A549 (cell line): ENCODE data around the gene GNAL. TPM values are rescaled to one million over a fixed set of nuclear protein-coding genes. Genes with fewer than 3 reads are reported as not detected.

ENCODE experiments used
- ATAC-seq, 2 experiments: fragments of 200-7000 bp in 1 of 2; fragments of >200 bp in 1 of 2; cut with Nextera tagmentation in 1 of 2; cut with Tn5 transposase in 1 of 2; 3 replicates each; pipeline versions ENCODE4 v1.8.0 to v1.9.1; 2018 to 2020; ENCODE audit warnings: mild to moderate bottlenecking in 1 of 2, moderate library complexity in 1 of 2
- CTCF ChIA-PET: fragments of 300-600 bp; sonication (Branson Sonifier 250); formaldehyde crosslinking; extraction: SDS; loops from one replicate; lab custom pipeline; 2021; ENCODE audit warnings: antibody characterized with exemption, inconsistent platforms; lab: Yijun Ruan, JAX
- POLR2A ChIA-PET: fragments of 350-600 bp; formaldehyde crosslinking; extraction: SDS; loops from one replicate; lab custom pipeline; 2021; ENCODE audit warnings: antibody characterized with exemption, inconsistent platforms; lab: Yijun Ruan, JAX
- DNase-seq, 2 experiments: peaks; one replicate each; pipeline versions ENCODE4 v3.0.0 to v3.0.0-alpha.2; 2011 to 2016; ENCODE audit warnings: low read depth in 1 of 2, low spot score in 1 of 2
- FAIRE-seq: peaks from 2 replicates; lab custom pipeline; 2011; peaks lifted over from hg19 to GRCh38; lab: Jason Lieb, UNC
- H3K27ac ChIP-seq, 2 experiments: fragments of >200 bp; sonication (Bioruptor Twin); formaldehyde crosslinking; 3 replicates each; pipeline ENCODE4 v1.5.1; 2016 to 2017
- H3K4me1 ChIP-seq: fragments of >200 bp; sonication (Bioruptor Twin); formaldehyde crosslinking; 3 replicates; pipeline ENCODE4 v1.6.1; 2016
- H3K4me2 ChIP-seq: fragments of >200 bp; sonication (Bioruptor Twin); formaldehyde crosslinking; 3 replicates; pipeline ENCODE4 v1.6.1; 2016
- H3K4me3 ChIP-seq: fragments of >200 bp; sonication (Bioruptor Twin); formaldehyde crosslinking; 3 replicates; pipeline ENCODE4 v1.5.1; 2016
- H3K9me3 ChIP-seq: fragments of >200 bp; sonication (Bioruptor Twin); formaldehyde crosslinking; 3 replicates; pipeline ENCODE4 v1.6.1; 2016
- ATOH8 ChIP-seq: fragments of 250-450 bp; sonication (Bioruptor Pico); IDR thresholded peaks from 2 replicates; pipeline ENCODE4 v1.5.0; 2020; ENCODE audit warnings: low read depth, mild to moderate bottlenecking, moderate library complexity
- CBX2 ChIP-seq: fragments of 200-600 bp; sonication (generic); IDR thresholded peaks from 2 replicates; pipeline ENCODE4 v1.6.1; 2016; ENCODE audit warnings: low read depth, mild to moderate bottlenecking, borderline replicate concordance
- CEBPB ChIP-seq, 2 experiments: fragments of >200 bp in 1 of 2; sonication (Bioruptor Twin) in 1 of 2; formaldehyde crosslinking in 1 of 2; IDR thresholded peaks; 2 replicates each; pipeline ENCODE4 v1.6.1; 2012 to 2016
- CHD2 ChIP-seq: fragments of 150-350 bp; IDR thresholded peaks from 2 replicates; pipeline ENCODE4 v1.6.1; 2014; ENCODE audit warnings: low read length; ENCODE audit not compliant: partially characterized antibody
- CHD4 ChIP-seq: fragments of 200-600 bp; sonication (generic); IDR thresholded peaks from 2 replicates; pipeline ENCODE4 v1.6.1; 2016; ENCODE audit warnings: antibody characterized with exemption, mild to moderate bottlenecking, borderline replicate concordance
- EHF ChIP-seq: fragments of 250-450 bp; sonication (Bioruptor Pico); IDR thresholded peaks from 2 replicates; pipeline ENCODE4 v1.5.0; 2020; ENCODE audit warnings: mild to moderate bottlenecking
- EHMT2 ChIP-seq: fragments of 200-600 bp; sonication (generic); IDR thresholded peaks from 2 replicates; pipeline ENCODE4 v1.6.1; 2016; ENCODE audit warnings: antibody characterized with exemption, low read depth, mild to moderate bottlenecking, moderate library complexity
- ELK1 ChIP-seq: fragments of 150-350 bp; IDR thresholded peaks from 2 replicates; pipeline ENCODE4 v1.6.1; 2014; ENCODE audit warnings: low read depth, mild to moderate bottlenecking, low read length
- GATA3 ChIP-seq: IDR thresholded peaks from 2 replicates; pipeline ENCODE4 v1.6.1; 2012; ENCODE audit warnings: borderline replicate concordance
- HDAC2 ChIP-seq: fragments of 200-600 bp; sonication (generic); IDR thresholded peaks from 2 replicates; pipeline ENCODE4 v1.6.1; 2016
- HOXA7 ChIP-seq: fragments of 250-450 bp; sonication (Bioruptor Pico); IDR thresholded peaks from 2 replicates; pipeline ENCODE4 v1.5.0; 2020; ENCODE audit warnings: mild to moderate bottlenecking, moderate library complexity
- HOXB5 ChIP-seq: fragments of 250-450 bp; sonication (Bioruptor Pico); IDR thresholded peaks from 2 replicates; pipeline ENCODE4 v1.5.0; 2020; ENCODE audit warnings: mild to moderate bottlenecking, moderate library complexity
- JUNB ChIP-seq: fragments of >200 bp; sonication (Bioruptor Twin); formaldehyde crosslinking; IDR thresholded peaks from 2 replicates; pipeline ENCODE4 v1.6.1; 2016
- KDM1A ChIP-seq: fragments of 200-600 bp; sonication (generic); IDR thresholded peaks from 2 replicates; pipeline ENCODE4 v1.6.1; 2016; ENCODE audit warnings: low read depth, mild to moderate bottlenecking
- MAFK ChIP-seq: fragments of 450-650 bp; IDR thresholded peaks from 2 replicates; pipeline ENCODE4 v1.6.1; 2014; ENCODE audit not compliant: partially characterized antibody
- MAX ChIP-seq: IDR thresholded peaks from 2 replicates; pipeline ENCODE4 v1.6.1; 2012
- NFE2L2 ChIP-seq: fragments of 150-350 bp; conservative IDR thresholded peaks from 2 replicates; pipeline ENCODE4 v1.6.1; 2014; ENCODE audit warnings: low read length
- NPAS2 ChIP-seq: fragments of 250-450 bp; sonication (Bioruptor Pico); IDR thresholded peaks from 2 replicates; pipeline ENCODE4 v1.8.0; 2022; ENCODE audit warnings: mild to moderate bottlenecking, moderate library complexity, borderline replicate concordance
- NR3C1 ChIP-seq: fragments of >200 bp; sonication (Bioruptor Twin); formaldehyde crosslinking; IDR thresholded peaks from 3 replicates; pipeline ENCODE4 v1.6.1; 2017
- PHF8 ChIP-seq: fragments of 200-600 bp; sonication (generic); IDR thresholded peaks from 2 replicates; pipeline ENCODE4 v1.6.1; 2016; ENCODE audit warnings: low read depth, mild to moderate bottlenecking, antibody characterized with exemption, moderate library complexity, borderline replicate concordance
- POLR2A ChIP-seq: IDR thresholded peaks from 2 replicates; pipeline ENCODE4 v1.6.1; 2012; ENCODE audit warnings: mild to moderate bottlenecking, low read length
- RAD21 ChIP-seq, 2 experiments: fragments of >200 bp in 1 of 2; sonication (Bioruptor Twin) in 1 of 2; formaldehyde crosslinking in 1 of 2; IDR thresholded peaks in 1 of 2; conservative IDR thresholded peaks in 1 of 2; 2 replicates in 1 of 2; 3 replicates in 1 of 2; pipeline ENCODE4 v1.6.1; 2012 to 2018; ENCODE audit warnings: inconsistent platforms in 1 of 2
- RARB ChIP-seq: fragments of 250-450 bp; sonication (Bioruptor Pico); IDR thresholded peaks from 2 replicates; pipeline ENCODE4 v1.8.0; 2021; ENCODE audit warnings: mild to moderate bottlenecking, moderate library complexity
- RCOR1 ChIP-seq: fragments of 150-350 bp; IDR thresholded peaks from 2 replicates; pipeline ENCODE4 v1.6.1; 2014; ENCODE audit warnings: antibody characterized with exemption, low read length, low read depth
- REST ChIP-seq: fragments of 200-600 bp; sonication (generic); IDR thresholded peaks from 2 replicates; pipeline ENCODE4 v1.6.1; 2016; ENCODE audit warnings: antibody characterized with exemption, mild to moderate bottlenecking, moderate library complexity
- RFX5 ChIP-seq: fragments of 450-650 bp; IDR thresholded peaks from 2 replicates; pipeline ENCODE4 v1.7.1; 2014; ENCODE audit warnings: antibody characterized with exemption, mild to moderate bottlenecking, moderate library complexity
- SMC3 ChIP-seq: fragments of >200 bp; sonication (Bioruptor Twin); formaldehyde crosslinking; IDR thresholded peaks from 3 replicates; pipeline ENCODE4 v1.6.1; 2018; ENCODE audit warnings: inconsistent platforms
- SREBF2 ChIP-seq: fragments of 450-650 bp; IDR thresholded peaks from 2 replicates; pipeline ENCODE4 v1.6.1; 2014; ENCODE audit warnings: mild to moderate bottlenecking, moderate library complexity
- TFCP2L1 ChIP-seq: fragments of 250-450 bp; sonication (Bioruptor Pico); IDR thresholded peaks from 2 replicates; pipeline ENCODE4 v1.5.0; 2021; ENCODE audit warnings: mild to moderate bottlenecking
- ZC3H11A ChIP-seq: fragments of 450-650 bp; IDR thresholded peaks from 2 replicates; pipeline ENCODE4 v1.6.1; 2014; ENCODE audit warnings: antibody characterized with exemption, mild to moderate bottlenecking
- ZFP36 ChIP-seq: fragments of 450-650 bp; IDR thresholded peaks from 2 replicates; pipeline ENCODE4 v1.6.1; 2014; ENCODE audit warnings: borderline replicate concordance; ENCODE audit not compliant: partially characterized antibody
- ZNF302 ChIP-seq: fragments of 250-450 bp; sonication (Bioruptor Pico); IDR thresholded peaks from 2 replicates; pipeline ENCODE4 v1.9.0; 2021; ENCODE audit warnings: inconsistent platforms, mild to moderate bottlenecking, moderate library complexity
- WGBS: methylation state at CpG from one replicate; pipeline ENCODE4 v1.1.6; 2017; ENCODE audit errors: missing lambda C conversion rate; 5-methylcytosine and 5-hydroxymethylcytosine counted together
- polyA plus RNA-seq, 4 experiments: library from polyadenylated mRNA; depleted of rRNA in 3 of 4; stranded (reverse); fragments of >200 nt; fragmentation: RNase III in 1 of 4; extraction: RNeasy Plus Mini Kit Qiagen cat#74134 plus additional on column Dnase treatment in 1 of 4; gene quantifications; 2 replicates in 3 of 4; 3 replicates in 1 of 4; pipeline ENCODE4 v1.2.3, GENCODE V29; 2011 to 2017

Gene GNAL
- polyA plus RNA-seq, 2 of the 4 experiments (the other 2 are of a cell fraction), result 5.1 to 12.9 TPM

- peak in 1 of 2 experiments; percentile 21 for DNase-seq
- CTCF ChIA-PET, result interaction anchor here (0.7 to 2.0 kb wide), 7 partner anchors 37 to 203 kb away, joined by 3 to 10 read pairs (median 4); no protein-coding TSS in a partner anchor
- ATAC-seq, result no peak
- WGBS, result 29% methylated on average over 7 of the region's 7 CpGs
- Histone ChIP-seq H3K9me3 (no peaks in the 10 kb centered on the region), H3K27ac (peak overlapping the region; percentile 98 to 99), H3K4me1 (peaks cover 51% of the 10 kb centered on the region), H3K4me2 (peak overlapping the region; percentile 75), H3K4me3 (peak overlapping the region; percentile 54)
- TF ChIP-seq MAX (no peak), PHF8 (no peak)
- POLR2A ChIA-PET, result no interaction called here
- FAIRE-seq, result no peak
Measured at GRCh38 chr18:11859282-11859830, 170.3 kb downstream of the GNAL start.

- ChIA-PET POLR2A (no interaction called here), CTCF (interaction anchor here (0.5 to 2.5 kb wide), 7 partner anchors 9 to 204 kb away, joined by 3 to 10 read pairs (median 5); no protein-coding TSS in a partner anchor)
- no peaks in the 10 kb centered on the region for H3K9me3 ChIP-seq
- ATAC-seq (peak; percentile 36 to 55; a peak in 5 of 6 replicates), FAIRE-seq (no peak), DNase-seq (peak; percentile 67 to 92)
- H3K4me3 ChIP-seq, result peak overlapping the region; percentile 54
- peaks cover 45% of the 10 kb centered on the region for H3K4me1 ChIP-seq
- H3K4me2 ChIP-seq, result peak overlapping the region; percentile 75
- 0% methylated on average over 2 of the region's 4 CpGs for WGBS
- H3K27ac ChIP-seq, result peak overlapping the region; percentile 98 to 99
- TF ChIP-seq RCOR1 (no peak), RARB (CRISPR knock-in tag) (no peak), MAX (0 out of 2 replicates have a peak, but pooled peaks have one; percentile 8), NFE2L2 (no peak), RAD21 (conservative IDR thresholded peaks at IDR 0.05 in 1 of 2, IDR thresholded peaks at IDR 0.05 in 1 of 2) (peak; percentile 25 to 32; a peak in 3 of 5 replicates), EHF (no peak), REST (no peak), CHD2 (no peak), JUNB (peak; percentile 65), HOXA7 (CRISPR knock-in tag) (no peak), TFCP2L1 (CRISPR knock-in tag) (no peak), NR3C1 (no peak), ZC3H11A (no peak), HDAC2 (no peak), HOXB5 (CRISPR knock-in tag) (peak; percentile 68; the same call in 1 of the 2 replicates), CEBPB (IDR thresholded peaks at IDR 0.05) (peak in 1 of 2 experiments; percentile 4; a peak in 1 of 4 replicates), SMC3 (no peak), EHMT2 (no peak), GATA3 (peak; percentile 74), ATOH8 (peak; percentile 19; the same call in 1 of the 2 replicates), CHD4 (no peak), KDM1A (no peak), ZNF302 (CRISPR knock-in tag) (no peak), CBX2 (no peak), RFX5 (no peak), ZFP36 (no peak), MAFK (no peak), SREBF2 (no peak), POLR2A (no peak), NPAS2 (CRISPR knock-in tag) (no peak), ELK1 (no peak)
Measured at GRCh38 chr18:11859903-11860407, 170.9 kb downstream of the GNAL start.
